ENCODE data around the gene FHIT. TPM values are rescaled to one million over a fixed set of nuclear protein-coding genes. Genes with fewer than 3 reads are reported as not detected.
"Not testable (repeated sequence)": the region's sequence is repeated elsewhere in the genome, so short reads cannot be mapped to it uniquely, and the experiment has no call there.

Gene FHIT
- total RNA-seq, 1 experiment from 2014 or later, result 7.8 TPM

DNA sequence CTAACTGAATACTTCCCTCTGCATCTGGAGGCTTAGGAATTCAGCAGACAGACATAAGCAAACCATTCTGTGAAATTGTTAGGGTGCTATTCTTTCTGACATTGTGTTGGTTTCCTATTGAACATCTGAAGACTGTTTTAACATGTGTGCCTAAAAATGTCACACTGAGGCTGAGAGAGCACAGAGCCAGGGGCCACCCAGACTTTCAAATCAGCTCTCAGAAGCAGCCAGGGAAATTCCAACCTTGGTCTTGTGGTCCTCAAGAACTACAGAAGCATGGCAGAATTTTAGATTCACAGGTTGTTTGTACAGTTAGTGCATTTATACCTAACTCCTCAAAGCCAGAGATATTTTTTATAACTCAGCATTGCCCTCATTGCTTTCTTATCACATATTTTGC is 1272.3 kb downstream of the FHIT start:
- DNase-seq (ENCODE audit: low spot score), result no peak
- in situ Hi-C loops (cut with HindIII; ENCODE audit: low sequenced_read_pairs), result no loop called here

DNA sequence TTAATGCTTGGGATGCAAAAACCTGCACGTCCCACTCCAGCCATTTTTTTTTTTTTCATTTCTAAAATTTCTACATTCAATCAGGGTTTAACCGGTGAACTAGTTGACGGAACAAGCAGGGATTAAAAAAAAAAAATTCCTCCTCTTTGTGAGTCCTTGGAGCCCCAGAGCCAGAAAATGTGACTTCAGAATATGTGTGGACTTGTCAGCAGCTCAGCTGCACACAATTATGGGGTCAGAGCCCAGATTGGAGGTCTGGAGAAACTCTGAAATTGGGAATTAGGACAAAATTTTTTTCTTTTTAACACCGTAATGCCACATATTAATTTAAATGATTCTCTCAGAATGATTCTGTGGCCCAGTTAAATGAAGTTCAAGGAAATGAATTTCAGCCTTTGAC is 1280.5 kb downstream of the FHIT start:
- in situ Hi-C loops (cut with HindIII; ENCODE audit: low sequenced_read_pairs), result no loop called here

DNA sequence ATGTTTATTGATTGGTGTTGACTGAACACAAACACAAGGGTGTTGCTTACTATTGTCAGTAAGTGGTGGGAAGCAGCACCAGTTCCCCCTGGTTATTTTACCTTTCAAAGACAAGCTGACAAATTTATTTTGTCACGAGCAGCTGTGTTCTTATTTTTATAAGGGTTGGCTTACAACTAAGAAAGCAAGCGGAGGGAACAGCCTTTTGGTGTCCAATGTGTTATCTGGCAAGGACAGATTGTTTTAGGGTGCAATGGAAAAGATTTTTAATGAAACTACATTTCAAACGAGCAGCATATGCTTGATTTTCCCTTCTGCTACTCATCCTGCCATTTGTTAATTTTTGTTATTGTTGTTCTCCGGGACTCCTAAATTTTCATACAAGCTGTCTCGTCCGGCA is 1280.9 kb downstream of the FHIT start:
- DNase-seq (ENCODE audit: low spot score), result peak; percentile 87
- in situ Hi-C loops (cut with HindIII; ENCODE audit: low sequenced_read_pairs), result no loop called here

More for the DNA sequence above, 1280.5 kb downstream of the FHIT start:
- no peak for DNase-seq (ENCODE audit: low spot score)

DNA sequence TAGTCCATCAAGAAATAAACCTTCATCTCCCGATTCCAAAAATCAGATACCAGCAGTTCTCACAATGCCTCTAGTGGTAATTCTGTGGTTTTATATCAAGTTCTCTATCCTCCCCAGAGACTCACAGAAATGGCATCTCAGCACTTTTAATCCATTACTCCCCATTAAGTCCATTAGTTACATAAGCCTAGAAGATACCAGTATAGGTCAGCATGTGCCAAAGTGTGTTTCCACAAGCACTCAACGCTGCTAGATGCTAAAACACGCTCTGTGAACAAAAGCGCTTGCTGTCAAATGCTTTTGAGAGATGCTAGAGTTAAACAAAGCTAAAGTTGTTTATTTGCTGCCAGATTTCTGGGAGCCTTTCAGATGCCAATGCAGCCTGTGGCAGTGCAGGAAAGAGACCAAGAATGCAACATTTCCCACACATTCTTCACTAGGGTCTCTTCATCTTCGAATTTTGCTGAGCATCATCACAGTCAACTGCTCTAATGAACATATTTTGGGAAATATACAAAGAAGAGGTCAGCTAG is 1282.7 kb downstream of the FHIT start:
- in situ Hi-C loops (cut with HindIII; ENCODE audit: low sequenced_read_pairs), result no loop called here

DNA sequence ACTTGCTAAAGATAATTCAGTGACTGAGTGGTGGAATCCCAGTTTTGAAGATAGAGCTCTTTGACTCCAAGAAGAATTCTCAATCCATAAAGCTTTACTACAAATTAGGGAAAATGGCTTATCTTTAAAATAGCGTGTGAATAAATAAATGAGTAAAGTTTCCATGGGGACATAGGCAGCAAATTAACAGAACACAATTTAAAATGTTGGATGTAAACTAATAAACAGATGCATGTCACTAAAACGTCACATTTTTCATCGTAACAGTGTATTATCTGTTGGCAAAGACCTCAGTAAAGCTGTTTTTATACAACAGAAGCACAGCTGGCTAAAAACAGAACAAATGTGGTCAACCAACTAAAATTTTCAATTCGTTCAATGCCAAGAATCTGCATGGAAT is 1287.6 kb downstream of the FHIT start:
- in situ Hi-C loops (cut with HindIII; ENCODE audit: low sequenced_read_pairs), result no loop called here

More for the DNA sequence above, 1282.7 kb downstream of the FHIT start:
- peak; percentile 24 for DNase-seq (ENCODE audit: low spot score)

DNA sequence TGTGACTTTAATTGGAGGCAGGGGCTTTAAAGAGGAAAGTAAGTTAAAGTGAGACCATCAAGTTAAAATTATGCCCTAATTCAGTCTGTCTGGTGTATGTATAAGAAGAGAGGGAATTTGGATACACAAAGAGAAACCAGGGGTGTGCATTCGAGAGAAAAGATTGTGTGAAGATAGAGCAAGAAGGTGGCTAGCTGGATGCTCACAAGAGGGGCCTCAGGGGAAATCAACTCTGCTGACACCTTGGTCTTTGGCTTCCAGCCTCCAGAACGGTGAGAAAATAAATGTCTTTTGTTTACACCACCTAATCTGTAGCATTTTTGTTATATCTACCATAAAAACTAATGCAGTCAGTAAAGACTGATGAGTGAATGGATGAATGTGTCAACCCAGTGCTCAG is 1294.1 kb downstream of the FHIT start:
- in situ Hi-C loops (cut with HindIII; ENCODE audit: low sequenced_read_pairs), result no loop called here

More for the DNA sequence above, 1287.6 kb downstream of the FHIT start:
- no peak for DNase-seq (ENCODE audit: low spot score)

DNA sequence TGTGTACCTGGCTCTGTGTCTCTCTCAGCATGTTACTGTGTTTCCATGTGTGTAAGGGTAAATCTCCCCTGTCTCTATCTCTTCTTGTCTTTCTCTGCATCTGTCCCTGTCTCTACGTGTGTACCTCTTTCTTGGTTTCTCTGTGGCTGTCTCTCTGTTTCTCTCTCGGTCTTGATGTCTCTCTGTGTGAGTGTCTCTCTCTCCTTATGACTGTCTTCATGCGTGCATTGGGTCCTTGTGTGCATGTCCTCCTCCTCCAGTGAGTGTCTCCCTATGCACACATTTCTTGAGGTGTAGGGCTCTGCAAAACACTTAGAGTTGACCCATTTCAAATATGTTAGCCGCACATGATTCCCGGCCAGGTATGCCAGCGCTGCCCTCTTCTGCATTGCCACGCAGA is 1298.1 kb downstream of the FHIT start:
- in situ Hi-C loops (cut with HindIII; ENCODE audit: low sequenced_read_pairs), result no loop called here

More for the DNA sequence above, 1294.1 kb downstream of the FHIT start:
- no peak for DNase-seq (ENCODE audit: low spot score)

DNA sequence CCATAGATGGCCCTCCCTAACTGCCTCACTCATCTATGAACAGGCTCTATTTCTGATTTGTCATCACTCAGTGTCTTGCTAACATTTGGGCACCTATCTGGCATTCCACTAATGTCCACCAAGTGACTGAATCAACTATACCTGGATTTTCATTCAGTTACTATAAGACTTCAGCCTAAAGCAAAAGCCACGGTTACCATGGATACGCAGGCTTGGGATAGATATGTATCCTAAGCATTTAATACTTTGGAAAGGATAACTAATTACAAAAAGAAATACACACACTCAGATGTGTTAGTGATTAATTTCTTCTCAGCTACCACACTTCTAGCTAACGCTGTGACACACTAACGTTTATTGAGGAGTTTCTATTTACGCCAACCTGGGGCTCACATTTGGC is 1301.9 kb downstream of the FHIT start:
- DNase-seq (ENCODE audit: low spot score), result no peak
- in situ Hi-C loops (cut with HindIII; ENCODE audit: low sequenced_read_pairs), result no loop called here

More for the DNA sequence above, 1298.1 kb downstream of the FHIT start:
- DNase-seq (ENCODE audit: low spot score), result no peak

DNA sequence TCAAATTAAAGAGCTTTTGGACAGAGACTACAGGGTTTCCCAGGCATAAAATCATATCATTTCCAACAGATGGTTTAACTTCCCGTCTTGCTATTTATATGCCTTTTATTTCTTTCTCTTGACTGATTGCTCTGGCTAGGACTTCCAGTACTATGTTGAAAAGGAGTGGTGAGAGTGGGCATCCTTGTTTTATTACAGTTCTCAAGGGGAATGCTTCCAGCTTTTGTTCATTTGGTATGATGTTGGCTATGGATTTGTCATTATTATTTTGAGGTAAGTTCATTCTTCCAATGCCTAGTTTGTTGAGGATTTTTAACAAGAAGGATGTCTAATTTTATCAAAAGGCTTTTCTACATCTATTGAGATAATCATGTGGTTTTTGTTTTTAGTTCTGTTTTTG is 1304.9 kb downstream of the FHIT start:
- peak; percentile 90 for DNase-seq (ENCODE audit: low spot score)
- in situ Hi-C loops (cut with HindIII; ENCODE audit: low sequenced_read_pairs), result no loop called here

DNA sequence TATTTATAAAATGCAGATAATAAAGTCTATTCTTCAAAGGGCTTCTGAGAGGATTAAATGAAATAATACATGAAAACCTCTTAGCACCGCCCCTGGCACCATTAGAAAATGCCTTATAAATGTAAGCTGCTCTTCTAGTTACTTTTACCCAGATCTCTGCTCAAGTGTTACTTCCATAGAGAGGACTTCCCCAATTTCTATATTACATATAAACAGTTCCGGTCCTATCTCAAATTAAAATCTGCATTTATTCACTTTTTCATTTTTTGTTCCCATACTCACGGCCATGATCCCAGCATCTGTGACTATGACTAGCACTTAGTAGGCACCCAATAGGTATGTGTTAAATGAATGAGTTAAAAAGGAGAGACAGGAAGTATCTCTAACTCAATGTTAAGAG is 1310.5 kb downstream of the FHIT start:
- no peak for DNase-seq (ENCODE audit: low spot score)
- in situ Hi-C loops (cut with HindIII; ENCODE audit: low sequenced_read_pairs), result no loop called here

DNA sequence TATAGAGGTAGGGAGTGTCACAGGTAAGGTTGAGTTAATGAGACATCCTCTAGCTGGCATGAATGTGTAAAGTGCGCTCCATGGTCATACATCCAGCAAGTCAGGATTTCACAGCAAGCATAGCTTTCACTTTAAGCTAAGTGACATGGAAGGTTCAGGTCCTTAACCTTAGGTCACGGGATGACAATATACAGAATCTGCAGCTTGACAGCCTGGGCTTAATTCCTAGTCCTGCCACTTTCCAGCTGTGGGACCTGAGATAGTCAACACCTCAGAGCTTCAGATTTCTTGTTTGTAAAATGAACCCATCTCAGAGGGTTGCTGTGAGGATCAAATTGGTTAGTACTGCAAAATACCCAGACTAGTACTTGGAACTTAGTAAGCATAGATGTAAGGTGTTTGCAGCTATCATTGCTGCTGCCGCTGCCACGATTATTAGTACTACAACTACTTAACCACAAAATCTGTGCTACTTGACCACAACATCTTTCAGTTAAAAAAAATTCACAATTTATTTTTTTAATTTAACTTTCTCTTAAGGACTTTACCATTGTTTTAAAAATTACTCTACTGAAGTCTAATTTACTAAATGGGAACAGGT is 1311.3 kb downstream of the FHIT start:
- in situ Hi-C loops (cut with HindIII; ENCODE audit: low sequenced_read_pairs), result no loop called here
- no peak for DNase-seq (ENCODE audit: low spot score)

DNA sequence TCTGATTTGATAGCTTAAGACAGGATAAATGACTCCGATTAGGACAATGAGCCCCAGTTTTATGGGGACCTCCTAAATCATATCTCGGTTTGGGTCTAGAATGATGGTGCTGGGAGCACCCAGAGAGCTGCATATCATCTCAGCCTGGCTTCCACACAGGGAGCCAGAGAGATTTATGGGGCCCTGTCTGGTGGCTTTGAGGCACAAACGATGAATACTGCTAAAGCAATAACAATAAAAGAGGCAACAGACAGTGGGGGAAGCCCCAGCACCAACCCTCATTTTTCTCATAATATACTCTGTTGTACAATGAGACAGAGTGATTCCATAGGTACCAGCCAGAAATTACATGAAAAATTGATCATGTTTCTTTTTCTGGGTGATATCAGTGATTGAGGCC is 1312.4 kb downstream of the FHIT start:
- in situ Hi-C loops (cut with HindIII; ENCODE audit: low sequenced_read_pairs), result no loop called here
- no peak for DNase-seq (ENCODE audit: low spot score)

DNA sequence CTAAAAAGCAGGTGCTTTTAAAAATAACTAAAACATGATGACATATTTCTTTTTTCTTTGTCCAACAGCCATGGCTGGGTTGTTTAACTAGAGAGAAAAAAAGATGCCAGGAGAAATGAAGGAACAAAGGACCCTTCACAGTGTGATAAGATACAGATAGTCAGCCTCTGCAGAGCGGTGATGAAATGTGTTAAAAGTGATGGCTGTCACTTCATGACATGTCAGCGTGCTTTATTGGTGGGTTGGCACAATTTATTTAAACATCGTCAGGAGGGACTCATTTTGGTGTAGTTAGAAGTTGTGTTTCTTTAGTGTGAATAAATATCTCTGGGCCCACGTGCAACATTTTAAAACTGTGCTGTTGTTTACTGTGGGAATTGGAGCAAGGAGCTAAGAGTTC is 1314.1 kb downstream of the FHIT start:
- no peak for DNase-seq (ENCODE audit: low spot score)
- in situ Hi-C loops (cut with HindIII; ENCODE audit: low sequenced_read_pairs), result no loop called here

DNA sequence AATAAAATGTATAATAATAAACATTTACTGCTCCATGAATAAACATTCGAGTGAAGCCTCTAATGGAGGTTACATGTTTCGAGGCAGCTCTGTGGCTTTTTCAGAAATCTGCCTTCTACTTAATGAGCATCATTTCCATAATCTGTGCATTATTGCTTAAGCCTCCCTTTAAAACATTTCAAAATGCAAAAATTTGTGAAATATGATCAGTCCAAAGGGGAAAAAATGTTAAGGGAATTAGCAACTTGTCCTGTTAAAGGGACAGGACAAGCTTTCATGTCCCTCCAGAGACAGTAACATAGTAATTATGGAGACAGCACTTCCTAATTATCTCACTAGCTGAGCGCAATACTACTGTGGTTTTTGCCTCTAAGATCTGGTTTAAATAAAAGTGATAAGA is 1314.8 kb downstream of the FHIT start:
- in situ Hi-C loops (cut with HindIII; ENCODE audit: low sequenced_read_pairs), result no loop called here
- no peak for DNase-seq (ENCODE audit: low spot score)

DNA sequence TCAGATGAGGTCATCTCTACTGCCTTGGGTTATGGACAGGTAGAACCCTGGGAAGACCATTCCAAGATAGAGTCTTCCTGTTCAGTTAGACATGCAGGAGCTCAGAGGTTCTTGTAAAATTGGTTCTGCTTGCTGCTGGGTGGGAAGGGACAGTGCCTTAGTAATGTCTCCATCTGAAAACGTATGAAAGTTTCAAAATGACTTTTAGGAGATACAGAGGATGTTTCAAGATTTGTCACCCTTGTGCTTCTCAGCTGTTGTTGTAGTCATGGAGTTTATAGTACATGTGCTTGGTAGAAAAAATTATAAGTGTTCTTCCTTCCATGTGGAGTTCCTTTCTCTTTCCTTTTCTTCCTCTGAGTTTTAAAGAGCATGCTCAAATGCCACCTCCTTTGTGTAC is 1316.2 kb downstream of the FHIT start:
- in situ Hi-C loops (cut with HindIII; ENCODE audit: low sequenced_read_pairs), result no loop called here
- DNase-seq (ENCODE audit: low spot score), result no peak

DNA sequence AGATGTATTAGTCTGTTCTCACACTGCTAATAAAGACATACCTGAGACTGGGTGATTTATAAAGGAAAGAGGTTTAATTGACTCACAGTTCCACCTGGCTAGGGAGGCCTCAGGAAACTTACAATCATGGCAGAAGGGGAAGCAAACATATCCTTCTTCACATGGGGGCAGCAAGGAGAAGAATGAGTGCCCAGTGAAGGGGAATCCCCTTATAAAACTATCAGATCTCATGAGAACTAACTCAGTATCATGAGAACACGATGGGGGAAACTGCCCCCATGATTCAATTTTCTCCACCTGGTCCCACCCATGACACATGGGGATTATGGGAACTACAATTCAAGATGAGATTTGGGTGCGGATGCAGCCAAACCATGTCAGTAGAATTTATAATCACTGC is 1316.7 kb downstream of the FHIT start:
- in situ Hi-C loops (cut with HindIII; ENCODE audit: low sequenced_read_pairs); DNase-seq (ENCODE audit: low spot score): not testable (repeated sequence)

DNA sequence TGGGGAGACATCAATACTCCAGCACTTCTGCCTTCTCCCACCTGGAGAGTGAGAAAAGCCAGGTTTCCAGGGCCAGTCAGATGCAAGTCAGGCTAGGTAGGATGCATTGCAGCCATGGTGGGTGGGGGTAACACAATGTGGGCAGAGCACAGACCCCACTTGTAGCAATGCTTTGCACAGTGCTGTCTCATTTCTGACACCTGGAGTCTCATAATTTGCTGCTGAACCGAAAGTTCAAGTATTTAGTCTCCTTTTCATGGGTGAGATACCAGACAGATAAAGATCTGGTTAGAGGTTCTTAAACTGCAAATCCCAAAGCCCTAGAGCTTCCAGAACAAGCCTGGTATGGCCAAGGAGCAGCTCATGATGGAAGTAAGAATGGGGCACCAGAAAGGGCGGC is 1321.1 kb downstream of the FHIT start:
- no peak for DNase-seq (ENCODE audit: low spot score)
- in situ Hi-C loops (cut with HindIII; ENCODE audit: low sequenced_read_pairs), result no loop called here

DNA sequence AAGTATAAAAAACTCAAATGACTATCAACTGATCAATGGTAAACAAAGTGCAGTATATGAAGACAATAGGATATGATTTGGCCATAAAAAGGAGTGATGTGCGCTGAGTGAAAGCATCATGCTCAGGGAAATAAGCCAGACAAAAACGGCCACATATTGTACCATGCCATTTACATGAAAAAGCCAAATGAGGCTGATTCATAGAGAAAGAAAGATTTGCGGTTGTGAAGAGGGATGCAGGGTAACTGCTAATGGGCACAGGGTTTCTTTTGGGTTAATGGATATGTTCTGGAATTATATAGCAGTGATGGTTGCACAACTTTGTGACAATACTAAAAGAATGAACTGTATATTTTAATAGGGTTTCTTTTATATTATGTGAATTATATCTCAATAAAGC is 1324.2 kb downstream of the FHIT start:
- in situ Hi-C loops (cut with HindIII; ENCODE audit: low sequenced_read_pairs), result no loop called here
- no peak for DNase-seq (ENCODE audit: low spot score)

DNA sequence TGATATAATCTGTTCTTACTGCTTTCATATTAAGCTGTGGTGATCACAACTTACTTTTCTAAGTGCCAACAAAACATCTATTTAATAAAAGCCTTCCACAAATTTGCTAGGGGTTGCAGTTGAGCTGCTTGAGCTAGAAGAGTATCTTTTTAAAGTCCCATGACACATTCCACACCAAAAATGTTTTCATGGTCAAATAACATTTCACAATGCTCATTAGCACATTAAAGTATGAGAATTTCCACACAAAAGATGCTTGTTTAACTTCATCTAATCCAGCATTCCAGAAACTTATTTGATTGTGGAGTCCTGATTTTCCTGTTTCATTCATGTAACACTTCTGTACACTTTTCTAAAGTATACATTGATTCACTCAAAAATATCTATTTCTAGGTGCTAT is 1325.3 kb downstream of the FHIT start:
- in situ Hi-C loops (cut with HindIII; ENCODE audit: low sequenced_read_pairs), result no loop called here
- no peak for DNase-seq (ENCODE audit: low spot score)

DNA sequence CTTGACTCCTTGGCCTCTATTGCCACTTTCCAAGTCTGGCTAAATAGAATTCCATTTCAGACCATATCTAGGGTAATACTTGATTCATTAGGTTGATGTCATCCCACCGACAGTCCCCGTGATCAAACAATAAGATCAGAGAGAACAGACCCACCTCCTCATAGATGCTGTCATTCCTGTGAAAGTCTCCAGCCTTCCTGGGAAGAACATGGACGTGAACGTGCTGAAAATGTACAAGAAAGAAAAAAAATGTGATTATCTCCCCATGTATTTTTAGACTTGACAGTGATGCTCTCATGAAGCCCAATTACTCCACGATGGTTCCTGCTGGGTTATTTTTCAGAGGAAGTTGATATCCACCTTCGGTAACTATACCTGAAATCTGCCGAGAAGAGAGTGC is 1329.1 kb downstream of the FHIT start:
- in situ Hi-C loops (cut with HindIII; ENCODE audit: low sequenced_read_pairs), result no loop called here
- no peak for DNase-seq (ENCODE audit: low spot score)

DNA sequence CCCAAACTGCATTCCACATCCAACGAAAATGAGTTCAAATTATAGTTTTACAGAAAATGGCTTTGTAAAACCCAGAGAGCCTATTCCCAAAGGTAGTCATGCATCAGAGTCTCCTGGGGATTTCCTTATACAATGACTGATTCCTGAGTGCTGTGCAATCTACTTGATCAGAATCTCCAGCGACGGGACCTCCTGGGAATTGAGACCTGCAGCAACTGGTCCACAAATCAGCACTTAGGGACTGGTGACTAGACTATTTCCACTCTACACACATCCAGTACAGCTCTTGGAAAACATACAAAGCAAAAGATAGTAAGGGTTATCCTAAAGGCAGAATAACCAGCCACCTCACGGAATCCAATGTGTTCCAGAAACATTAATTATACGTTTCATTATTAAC is 1330.4 kb downstream of the FHIT start:
- no peak for DNase-seq (ENCODE audit: low spot score)
- in situ Hi-C loops (cut with HindIII; ENCODE audit: low sequenced_read_pairs), result no loop called here
